Measurements from ENCODE around the gene PTPRO.

DNA sequence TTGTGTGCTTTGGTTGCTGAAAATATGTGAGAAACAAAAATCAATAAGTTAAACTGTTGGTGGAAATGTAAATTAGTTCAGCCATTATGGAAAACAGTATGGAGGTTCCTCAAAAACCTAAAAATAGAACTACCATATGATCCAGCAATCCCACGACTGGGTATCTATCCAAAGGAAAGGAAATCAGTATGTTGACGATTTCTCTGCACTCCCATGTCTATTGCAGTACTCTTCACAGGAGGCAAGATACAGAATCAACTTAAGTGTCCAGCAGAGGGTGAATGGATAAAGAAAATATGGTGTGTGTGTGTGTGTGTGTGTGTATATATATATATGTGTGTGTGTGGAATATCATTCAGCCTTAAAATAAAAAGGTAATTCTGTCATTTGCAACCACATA, 159.5 kb downstream of the PTPRO start:
- TF ChIP-seq POLR2AphosphoS5 (IDR thresholded peaks at IDR 0.05): no peak
- no peak for TF ChIP-seq EP300 (IDR thresholded peaks at IDR 0.05)

Measured in esophagus muscularis mucosa (tissue), 3 donors.